GM18909 (cell line): ENCODE data around the gene PROSER3.

Source experiments
- ATAC-seq: cut with Tn5 transposase; IDR thresholded peaks from one replicate; pipeline ENCODE4 v1.9.1; 2021; ENCODE audit warnings: mild to moderate bottlenecking; ENCODE audit not compliant: unreplicated experiment, poor library complexity

PROSER3 gene

DNA sequence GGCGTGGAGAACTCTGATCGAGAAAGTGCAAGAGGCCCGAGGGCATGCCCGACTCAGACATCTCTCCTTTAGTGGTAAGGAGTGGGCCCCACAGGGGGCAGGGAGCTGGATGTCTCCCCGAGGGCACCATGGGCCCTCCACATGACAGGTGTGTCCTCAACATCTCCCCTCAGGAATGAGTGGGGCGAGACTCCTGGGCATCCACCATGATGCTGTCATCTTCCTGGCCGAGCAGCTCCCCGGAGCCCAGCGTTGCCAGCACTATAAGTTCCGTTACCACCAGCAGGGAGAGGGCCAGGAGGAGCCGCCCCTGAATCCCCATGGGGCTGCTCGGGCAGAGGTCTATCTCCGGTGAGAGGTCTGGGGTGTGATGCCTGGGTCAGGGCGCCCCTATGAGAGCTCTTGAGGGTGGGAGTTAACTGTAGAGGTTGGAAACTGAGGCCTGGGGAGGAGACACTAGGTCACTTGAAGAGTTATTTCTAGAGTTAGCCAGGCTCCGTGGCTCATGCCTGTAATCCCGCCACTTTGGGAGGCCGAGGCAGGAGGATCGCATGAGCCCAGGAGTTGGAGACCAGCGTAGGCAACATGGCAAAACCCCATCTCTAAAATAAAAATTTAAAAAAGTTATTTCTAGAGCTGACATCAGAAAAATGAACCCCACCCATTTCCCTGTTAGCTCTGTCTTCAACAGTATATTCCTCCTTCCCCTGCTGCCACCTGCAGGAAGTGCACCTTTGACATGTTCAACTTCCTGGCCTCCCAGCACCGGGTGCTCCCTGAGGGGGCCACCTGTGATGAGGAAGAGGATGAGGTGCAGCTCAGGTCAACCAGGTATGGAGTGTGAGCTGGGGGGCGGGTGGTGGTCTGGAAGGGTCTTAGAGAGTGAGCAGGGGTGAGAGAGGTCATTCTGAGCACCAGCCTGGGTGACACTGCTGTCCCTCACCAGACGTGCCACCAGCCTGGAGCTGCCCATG lies 20.8 kb upstream of the PROSER3 start:
- no peak for ATAC-seq

GRCh38 chr19:35738021-35738886 lies 19.7 kb upstream of the PROSER3 start:
- ATAC-seq = no peak

GRCh38 chr19:35738887-35739229 lies 19.1 kb upstream of the PROSER3 start:
- ATAC-seq = no peak

DNA sequence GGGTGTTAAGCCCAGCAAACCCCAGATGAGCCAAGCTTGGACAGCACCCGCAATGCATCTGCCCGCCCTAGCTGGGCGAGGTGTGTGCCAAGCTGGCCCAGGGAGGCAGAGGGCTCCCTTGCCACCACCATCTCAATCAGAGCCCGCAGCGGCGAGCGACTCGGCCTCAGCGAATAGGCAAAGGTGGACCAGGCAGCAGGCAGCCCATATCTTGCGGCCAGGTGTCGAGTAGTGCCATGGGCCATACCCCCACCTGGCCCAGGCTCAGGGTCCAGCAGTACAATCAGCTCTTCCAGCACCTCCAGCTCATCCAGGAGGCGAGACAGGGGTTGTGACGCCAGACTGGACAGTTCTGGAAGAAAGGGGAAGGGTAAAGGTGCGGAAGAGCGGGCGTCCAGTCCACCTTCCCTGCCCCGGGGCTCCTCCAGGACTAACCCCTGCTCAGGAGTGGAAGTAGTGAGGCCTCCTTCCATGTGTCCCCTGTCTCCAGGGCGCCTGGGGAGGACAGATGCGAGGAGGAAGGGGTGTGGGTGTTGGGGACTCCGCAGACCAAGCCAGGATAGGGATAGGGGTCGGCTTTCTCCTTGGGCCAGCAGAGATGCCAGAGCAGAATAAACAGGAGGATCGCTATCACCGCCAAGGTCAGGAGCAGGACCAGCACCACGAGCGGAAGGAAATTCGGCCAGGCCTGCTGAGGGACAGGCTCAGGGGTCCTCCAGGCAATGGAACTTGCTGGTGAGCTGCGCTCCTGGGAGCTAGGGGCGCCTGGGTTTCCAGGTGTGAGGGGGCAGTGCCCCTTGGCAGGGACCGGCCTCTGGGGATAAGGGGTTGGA lies 18.5 kb upstream of the PROSER3 start:
- no peak for ATAC-seq

DNA sequence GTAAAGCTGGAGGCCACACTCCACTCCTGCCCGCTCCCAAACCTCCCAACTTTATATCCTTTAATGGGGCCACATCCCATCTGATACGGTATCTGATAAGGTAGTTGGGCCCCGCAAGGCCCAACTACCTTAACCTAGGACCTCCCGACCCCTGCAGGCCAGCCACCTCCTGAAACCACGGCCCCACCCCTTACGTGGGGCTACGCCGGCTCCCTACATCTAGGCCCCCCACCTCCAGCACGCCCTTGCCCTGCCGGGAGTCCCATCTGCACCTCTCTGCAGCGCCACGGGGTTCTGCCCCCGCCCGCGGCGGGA lies 17.9 kb upstream of the PROSER3 start:
- peak; percentile 25 for ATAC-seq

GRCh38 chr19:35740423-35741202 lies 17.4 kb upstream of the PROSER3 start:
- ATAC-seq = peak; percentile 65

DNA sequence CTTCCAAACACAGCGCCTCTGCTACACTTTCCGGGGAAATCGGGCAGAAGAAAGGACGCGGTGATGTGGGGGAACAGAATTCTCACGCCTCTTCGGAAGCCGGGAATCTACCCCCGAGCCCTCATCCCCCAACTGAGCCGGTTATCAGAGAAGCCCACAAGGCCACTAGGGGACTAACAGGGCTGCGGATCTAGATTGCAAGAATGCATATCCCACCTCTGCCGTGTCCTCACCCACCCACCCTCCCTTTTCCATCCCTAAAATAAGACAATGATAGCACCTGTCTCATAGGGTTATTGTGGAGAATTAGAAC lies 16.8 kb upstream of the PROSER3 start:
- no peak for ATAC-seq

GRCh38 chr19:35742121-35742724 lies 15.8 kb upstream of the PROSER3 start, which contains the start of gene IGFLR1:
Gene IGFLR1 (minus strand): TSS chr19:35742452. CDS start chr19:35741180, 1,272 bp downstream.
- ATAC-seq = no peak

DNA sequence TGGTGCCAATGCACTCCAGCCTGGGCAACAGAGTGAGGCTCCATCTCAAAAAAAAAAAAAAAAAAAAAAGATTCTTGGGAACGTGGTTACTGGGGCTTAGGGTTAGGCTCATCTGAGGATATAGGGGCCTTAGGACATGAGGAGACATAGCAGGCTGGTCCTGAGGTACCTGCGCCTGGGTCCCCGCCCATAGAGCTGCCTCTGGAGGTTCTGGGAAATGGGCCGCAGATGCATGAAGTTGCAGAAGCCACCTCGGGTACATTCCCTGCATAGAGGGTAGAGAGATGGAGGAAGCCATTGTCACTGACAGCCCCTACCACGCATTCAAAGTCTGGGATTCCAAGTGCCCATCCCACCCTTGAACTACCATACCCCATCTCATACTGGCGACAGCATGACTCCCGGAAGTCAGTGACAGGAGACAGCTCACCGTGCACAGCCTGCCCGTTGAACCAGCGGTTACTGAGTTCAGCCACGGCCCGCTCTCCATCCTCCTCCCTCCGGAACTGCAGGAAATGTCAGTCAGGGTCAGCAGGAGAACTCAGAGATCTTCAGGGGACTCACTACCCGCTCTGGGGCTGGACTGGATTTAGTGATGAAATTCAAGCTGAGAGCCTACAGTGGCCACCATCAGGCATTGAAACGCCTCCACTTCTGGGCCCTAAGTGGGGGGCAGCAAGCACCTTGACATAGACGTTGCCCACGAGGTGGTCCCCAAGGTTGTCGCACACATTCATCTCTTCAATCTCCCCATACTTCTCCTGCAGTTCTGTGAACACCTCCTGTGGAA lies 14.1 kb upstream of the PROSER3 start:
- no peak for ATAC-seq

- ATAC-seq = peak; percentile 31
Measured at GRCh38 chr19:35744430-35745327, 13.3 kb upstream of the PROSER3 start.

- no peak for ATAC-seq
Measured at GRCh38 chr19:35745328-35746086, 12.5 kb upstream of the PROSER3 start, which contains the start of the genes PSENEN and U2AF1L4. Gene PSENEN (plus strand): TSS chr19:35745651. CDS start chr19:35745931, 280 bp downstream. Gene U2AF1L4 (minus strand): TSS chr19:35745418. CDS start chr19:35745391, 27 bp downstream.

- no peak for ATAC-seq
Measured at GRCh38 chr19:35746087-35746462, 11.9 kb upstream of the PROSER3 start.

DNA sequence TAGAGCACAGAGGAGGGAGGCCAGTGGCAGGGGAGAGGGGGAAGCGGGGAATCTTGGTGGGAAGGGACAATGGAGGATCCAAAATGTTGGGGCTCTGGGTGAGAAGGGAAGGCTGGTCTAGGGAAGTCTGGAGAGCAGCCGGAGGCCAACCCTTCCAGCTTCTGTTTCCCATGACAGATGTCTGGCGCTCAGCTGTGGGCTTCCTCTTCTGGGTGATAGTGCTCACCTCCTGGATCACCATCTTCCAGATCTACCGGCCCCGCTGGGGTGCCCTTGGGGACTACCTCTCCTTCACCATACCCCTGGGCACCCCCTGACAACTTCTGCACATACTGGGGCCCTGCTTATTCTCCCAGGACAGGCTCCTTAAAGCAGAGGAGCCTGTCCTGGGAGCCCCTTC lies 11.4 kb upstream of the PROSER3 start:
- no peak for ATAC-seq

GRCh38 chr19:35748106-35749020 lies 9.6 kb upstream of the PROSER3 start, which contains the start of gene LIN37:
Gene LIN37 (plus strand): TSS chr19:35748576. CDS start chr19:35748725, 149 bp downstream.
- ATAC-seq = peak; percentile 74

GRCh38 chr19:35750167-35750566 lies 7.8 kb upstream of the PROSER3 start:
- ATAC-seq = no peak
